Endometrial microvascular endothelial cells (primary cell): Measurements from ENCODE around the gene TLCD2. TPM values are rescaled to one million over a fixed set of nuclear protein-coding genes. Genes with fewer than 3 reads are reported as not detected.
"Not testable (repeated sequence)": the region's sequence is repeated elsewhere in the genome, so short reads cannot be mapped to it uniquely, and the experiment has no call there.

ENCODE experiments used
- in situ Hi-C: cut with HindIII; loops from 2 replicates; pipeline ENCODE4 v1.10.0; 2017; ENCODE audit warnings: low sequenced_read_pairs, low pct_unique_long_range_greater_than_20kb; ENCODE audit errors: inconsistent ontology term
- total RNA-seq: library from RNA; depleted of rRNA; stranded (reverse); fragments of >200 nt; gene quantifications from one replicate; pipeline ENCODE4 v1.2.3, GENCODE V29; 2015; ENCODE audit errors: inconsistent ontology term

The TLCD2 gene
- total RNA-seq, 1 donor from 2014 or later: 0.19 TPM

DNA sequence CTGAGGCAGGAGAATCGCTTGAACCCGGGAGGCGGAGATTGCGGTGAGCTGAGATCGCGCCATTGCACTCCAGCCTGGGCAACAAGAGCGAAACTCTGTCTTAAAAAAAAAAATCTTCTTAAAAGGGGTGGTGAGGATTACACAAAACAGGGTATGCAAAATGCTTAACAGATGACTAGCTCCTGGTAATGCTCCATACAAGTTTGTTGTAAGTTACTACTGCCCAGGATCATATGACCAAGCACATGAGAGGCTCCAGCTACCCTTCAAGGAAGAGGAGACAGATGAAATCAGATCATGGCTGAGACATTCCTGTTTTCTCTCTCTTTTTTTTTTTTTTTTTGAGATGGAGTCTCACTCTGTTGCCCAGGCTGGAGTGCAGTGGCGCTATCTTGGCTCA is 11.8 kb upstream of the TLCD2 start:
- in situ Hi-C loops: not testable (repeated sequence)

DNA sequence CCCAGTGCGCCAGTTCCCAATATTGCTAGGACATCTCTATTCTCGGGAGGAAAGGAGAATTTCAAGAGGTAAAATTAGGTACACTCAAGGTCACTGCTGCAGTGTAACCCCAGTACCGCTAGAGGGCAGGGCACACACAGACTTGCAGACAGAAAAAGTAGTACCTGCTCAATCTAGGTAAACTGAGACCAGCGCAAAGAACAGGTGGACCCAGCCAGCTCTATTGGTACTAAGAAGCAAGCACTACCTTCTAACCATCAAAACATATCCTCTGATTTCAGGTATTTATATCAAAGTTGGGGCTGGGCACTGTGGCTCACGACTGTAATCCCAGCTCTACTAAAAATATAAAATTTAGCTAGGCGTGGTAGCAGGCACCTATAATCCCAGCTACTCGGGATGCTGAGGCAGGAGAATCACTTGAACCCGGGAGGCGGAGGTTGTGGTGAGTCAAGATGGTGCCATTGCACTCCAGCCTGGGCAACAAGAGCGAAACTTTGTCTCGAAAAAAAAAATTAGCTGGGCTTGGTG is 10.7 kb upstream of the TLCD2 start:
- in situ Hi-C loops: no loop called here

DNA sequence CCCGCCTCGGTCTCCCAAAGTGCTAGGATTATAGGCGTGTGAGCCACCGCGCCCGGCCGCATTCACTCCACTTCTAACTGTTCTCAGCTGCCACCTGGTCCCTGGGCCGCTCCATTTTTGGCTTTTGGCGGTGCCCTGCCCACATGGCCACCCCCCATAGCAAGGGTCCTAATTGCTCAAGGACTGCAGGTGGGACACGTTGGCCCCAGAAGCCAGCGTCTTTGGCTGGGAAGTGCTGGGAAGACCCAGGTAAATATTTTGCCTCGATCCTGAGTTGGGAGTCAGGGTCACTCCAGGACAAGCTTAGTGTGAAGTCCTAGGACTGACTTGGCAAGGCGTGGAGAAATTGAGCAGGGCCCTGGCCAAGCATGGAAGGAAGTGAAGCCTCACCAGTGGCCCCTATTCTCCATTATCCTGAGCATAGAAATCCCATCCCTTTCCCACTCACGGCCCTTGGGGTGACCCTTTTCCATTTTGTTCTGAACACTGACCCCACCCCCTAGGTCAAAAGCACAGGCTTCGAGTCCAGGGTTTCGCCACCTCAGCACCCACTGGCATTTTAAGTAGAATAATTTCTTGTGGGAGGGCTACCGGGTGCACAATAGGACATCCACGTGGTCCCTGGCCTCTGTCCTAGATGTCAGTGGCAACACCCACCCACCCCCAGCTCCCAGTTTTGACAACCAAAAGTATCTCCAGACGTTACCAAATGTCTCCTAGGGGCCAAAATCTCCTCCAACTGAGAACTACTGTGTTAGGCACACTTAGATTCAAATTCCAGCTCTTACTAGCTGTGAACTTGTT is 8.4 kb upstream of the TLCD2 start:
- in situ Hi-C loops: no loop called here

DNA sequence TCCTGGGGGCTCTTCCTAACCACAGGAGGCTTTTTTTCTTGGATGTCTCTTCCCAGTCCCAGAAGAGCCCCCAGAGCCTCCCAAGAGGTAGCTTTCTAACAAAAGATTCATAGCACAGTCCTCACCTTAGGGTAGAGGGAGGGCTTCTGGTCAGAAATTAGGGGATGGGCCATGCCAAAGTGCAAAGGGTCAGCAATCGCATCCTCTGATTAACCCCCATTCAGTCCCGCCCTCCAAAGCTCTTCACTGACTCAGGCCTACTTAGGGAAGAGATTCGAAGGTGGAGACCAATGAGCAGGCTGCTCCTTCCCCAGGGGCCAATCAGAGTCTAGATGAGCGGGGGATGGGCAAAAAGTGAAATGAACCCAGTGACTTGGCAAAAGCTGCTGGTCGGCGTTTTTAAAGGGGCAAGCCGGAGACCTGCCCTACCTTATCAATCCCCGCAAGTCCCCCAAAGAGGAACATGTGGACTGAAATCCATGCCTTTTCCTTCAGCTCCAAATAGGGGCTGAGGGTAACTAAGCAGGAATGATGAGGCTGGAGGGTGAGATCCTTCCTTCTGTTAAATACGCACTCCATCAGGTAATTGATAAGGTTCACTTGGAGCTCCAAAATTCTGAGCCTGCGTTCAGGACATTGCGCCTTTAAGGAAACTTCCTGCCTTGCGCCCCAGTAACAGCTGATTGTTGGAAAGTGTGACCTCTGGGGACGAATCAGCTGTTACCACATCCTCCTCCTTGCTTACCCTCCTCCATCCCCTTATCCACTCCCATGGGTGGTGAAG is 6.9 kb upstream of the TLCD2 start:
- in situ Hi-C loops: no loop called here

DNA sequence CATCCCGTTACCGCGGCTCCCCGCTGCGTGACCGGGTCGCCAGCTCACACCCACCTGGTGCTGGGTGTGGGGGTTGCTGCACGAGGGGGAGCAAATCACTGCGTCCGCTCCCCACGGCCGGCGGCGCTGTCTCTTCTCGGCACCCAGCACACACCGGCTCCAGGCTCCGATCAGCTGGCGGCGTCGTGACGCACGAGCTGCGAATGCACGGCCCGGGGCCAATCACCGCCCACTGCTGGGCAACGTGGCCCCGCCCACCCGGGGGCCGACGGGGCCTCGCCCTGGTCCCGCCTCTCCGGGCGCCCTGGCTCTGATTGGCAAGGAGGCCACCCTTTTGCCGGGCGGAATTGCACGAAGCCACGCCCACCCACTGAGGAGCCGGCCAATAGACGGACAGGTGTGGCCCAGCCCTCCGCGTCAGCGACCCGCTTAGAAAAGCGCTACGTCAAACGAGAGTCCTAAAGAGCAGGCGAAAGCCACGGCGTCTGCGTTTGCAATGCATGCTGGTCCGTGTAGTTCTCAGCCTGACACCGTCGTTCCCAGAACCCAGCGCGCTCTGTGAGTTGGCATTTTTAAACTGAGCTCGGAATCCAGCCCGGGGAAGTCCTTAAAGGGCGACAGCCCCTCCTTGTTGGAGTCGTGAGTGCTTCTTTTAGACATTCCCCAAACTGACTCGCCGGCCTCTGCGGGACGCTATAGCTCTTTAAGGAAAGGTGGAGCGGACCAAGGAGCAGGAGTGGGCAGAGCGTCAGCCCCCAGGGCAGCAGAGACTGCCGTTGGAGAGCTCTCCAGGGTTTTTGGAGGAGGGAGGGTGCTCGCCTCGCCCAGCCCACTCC is 6.1 kb upstream of the TLCD2 start:
- in situ Hi-C loops: no loop called here

DNA sequence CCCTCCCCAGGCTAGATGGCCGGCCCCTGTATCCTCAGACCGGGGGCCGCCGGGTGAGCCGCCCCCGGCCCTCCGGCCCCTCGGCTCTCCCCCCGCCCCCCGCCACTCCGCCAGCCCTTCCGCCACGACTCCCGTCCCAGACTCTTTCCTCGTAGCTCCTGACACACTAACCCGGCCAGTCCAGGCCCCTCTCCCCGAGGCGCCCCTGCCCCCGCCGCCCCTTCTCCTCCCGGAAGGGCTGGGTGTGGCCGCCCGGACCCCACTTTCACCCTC is 5.6 kb upstream of the TLCD2 start:
- in situ Hi-C loops: no loop called here

DNA sequence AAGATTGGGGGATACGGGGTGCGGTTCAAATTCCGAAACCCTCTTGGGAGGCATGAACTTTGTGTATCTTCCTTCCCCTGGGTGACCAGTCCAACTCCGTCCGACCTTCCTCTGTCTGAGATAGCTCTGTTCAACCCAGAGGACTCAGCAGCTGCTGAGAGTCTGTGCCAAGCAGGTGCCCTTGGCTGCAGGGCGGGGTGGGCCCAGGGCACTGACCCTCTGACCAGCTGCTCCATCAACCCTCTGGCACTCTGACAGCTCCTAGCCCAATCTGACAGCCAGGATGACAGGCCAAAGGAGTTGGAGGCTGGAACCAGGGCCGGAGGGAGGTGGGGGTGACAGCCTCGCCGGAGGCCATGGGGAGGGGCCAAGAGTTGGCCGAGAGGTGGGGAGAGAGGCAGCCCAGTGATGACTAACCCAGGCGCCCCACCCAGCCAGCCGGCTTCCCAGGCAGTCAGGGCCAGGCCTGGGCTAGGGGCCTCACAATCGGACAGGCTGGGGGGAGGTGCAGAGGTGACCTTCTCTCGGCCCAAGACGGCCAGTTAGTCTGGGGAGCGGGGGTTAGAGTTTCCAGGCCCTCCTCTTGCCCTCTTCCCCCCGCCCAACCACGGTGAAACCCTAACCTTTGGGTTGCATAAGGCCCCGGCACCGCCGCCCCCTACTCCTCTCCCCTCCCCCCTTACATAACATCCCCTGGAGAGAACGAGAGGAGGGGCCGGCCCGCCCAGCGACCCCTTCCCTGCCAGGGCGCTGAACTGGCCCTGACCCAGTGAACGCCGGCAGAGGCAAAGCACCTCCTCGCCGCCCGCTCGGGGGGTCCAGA is 5.0 kb upstream of the TLCD2 start:
- in situ Hi-C loops: no loop called here

DNA sequence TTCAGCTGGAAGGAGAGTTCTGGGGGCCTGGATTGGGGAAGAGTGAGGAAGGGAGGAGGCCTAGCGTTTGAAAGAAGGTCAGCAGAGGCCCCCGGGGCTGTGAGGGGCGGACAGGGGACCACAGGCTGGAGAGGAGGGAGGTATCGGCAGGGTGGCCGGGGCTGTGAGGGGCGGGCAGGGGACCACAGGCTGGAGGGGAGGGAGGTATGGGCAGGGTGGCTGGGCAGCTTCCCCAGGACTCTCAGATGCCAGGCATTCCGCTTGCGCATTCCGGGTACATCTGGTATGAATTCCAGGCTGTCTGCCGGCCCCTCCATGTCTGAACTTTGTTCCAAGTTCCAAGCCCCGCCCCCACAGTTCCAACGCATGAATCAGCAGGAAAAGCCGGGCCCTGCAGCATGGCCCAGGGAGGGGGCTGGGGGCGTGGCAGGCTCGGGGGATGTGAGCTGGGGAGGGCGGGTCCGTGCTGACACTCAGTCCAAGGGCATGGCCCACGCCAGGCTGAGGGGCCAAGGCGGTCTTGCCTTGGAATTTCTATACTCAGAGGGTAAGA is 4.3 kb upstream of the TLCD2 start:
- in situ Hi-C loops: no loop called here

DNA sequence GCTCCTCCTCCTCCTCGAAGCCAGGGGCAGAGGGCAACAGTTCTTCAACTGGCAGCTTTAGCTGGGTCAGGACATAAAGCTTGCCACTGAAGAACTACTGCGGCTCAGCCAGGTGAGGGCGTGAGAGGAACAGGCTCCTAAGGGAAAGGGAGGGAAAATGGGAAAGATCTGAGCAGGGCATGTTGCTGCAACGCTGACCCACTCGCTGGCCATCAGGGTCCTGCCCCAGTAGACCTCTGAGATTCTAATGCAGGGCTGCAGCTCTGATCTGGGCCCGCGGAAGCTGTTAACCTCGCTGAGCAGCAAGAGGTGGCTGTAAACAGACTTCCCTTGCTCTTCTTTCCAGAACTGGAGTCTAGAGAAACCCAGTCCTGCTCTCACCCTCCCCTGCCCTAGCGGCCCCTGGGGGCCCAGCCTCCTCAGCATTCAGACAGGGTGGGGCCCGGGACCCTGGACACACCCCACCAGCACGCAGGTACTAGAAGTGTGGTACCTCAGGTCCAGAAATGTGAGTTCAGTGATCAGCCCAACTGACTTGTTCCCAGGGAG is 3.8 kb upstream of the TLCD2 start:
- in situ Hi-C loops: no loop called here

DNA sequence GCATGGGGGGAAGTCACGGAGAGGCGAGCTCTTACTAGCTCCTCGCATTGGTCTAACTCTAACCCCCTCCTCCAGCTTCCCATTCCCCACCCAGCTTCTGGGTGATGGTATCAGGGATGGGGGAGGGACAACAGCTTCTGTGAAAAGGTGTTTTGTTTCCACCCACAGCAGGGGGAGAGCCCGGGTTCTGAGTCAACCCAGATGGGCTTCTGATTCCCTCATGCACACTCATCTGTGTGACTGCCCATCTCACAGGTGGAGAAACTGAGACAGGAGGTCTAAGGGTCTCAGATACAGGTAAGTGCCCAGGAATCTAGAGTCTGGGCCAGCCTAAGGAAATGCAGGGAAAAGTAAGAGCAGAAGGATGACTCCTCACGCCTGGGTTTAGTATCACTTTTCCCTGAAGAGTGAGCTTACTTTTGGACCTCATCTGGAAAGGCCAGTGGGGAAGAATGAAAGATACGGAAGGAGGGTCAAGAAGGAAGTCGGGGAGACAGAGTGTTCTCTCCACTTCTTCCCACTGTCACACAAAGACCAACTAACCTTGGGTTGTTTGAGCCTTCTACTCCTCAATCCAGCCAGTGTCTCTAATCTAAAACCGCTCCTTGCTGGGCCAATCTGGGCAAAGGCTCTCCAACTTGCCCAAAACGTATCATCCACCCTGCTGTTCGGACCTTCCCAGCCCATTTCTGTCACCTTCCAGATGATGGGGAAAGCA is 3.1 kb upstream of the TLCD2 start:
- in situ Hi-C loops: no loop called here

DNA sequence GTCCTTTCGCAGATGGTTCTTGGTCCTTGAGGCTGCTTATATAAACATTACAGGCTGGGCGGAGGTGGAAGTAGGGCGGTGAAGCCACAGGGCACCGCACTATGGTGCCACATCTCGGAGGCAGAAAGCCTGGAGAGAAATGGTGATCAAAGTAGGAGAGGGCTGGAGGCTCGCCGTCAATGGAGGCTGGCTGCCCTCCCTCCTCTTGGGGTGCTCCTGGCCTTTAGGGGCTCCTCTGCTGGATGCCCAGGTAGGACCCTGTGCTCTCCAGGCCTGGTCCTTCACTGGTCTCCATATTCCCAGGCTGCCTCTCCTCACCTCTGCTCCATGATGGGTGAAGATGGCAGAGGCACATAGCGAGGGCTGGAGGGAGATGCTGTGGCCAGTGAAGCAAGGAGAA is 2.1 kb upstream of the TLCD2 start:
- in situ Hi-C loops: no loop called here

DNA sequence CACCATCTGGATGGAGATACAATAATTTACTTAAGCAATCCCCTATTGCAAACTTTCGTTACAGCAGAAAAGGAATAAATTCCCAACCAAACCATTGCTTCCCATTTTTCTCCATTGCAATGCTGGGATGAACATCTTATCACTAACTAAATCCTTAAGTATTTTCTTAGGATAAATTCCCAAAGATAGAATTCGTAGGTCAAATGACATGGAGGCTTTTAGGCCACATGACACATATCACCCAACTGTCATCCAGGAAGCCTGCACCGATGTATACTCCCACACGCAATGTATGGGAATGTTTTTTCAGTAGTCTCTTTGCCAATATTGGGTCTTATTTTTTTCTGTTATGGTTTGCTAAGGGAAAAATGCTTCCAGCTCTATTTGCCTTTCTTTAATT is 1.6 kb upstream of the TLCD2 start:
- in situ Hi-C loops: no loop called here

DNA sequence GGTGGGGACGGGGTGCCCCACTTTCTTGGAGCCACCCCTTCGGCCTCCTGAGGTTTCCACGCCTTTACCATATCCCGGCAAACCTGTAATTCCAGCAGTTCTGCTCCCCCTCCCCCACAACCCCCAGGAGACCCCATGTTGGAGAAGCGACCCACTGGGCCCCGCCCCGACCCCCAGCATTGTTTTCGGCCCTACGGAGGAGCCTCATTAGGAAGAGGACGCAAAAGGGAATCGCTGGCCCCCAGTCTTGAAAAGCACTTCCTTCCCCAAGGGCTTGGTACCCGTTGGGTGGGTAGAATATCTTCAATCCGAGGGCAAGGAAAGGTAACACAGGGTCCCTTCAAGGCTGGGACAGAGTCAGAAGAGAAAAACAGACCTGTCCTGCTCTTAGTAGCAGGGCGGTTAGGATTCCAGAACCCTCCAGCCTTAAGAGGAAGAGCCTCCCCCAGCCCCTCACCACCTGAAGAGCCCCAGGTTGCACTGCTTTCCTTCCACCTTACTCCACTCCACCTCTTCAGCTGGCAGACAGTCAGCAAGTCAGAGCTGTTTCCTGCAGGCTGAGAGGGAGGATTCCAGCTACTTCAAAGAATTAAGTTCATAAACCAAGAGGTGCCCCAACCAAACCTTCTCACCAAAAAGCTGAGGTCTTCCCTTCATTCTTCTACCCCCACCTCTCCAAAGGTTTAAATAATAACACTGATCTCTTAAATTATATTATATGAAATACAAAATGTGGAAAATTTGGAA is 803 bp upstream of the TLCD2 start:
- in situ Hi-C loops: no loop called here

DNA sequence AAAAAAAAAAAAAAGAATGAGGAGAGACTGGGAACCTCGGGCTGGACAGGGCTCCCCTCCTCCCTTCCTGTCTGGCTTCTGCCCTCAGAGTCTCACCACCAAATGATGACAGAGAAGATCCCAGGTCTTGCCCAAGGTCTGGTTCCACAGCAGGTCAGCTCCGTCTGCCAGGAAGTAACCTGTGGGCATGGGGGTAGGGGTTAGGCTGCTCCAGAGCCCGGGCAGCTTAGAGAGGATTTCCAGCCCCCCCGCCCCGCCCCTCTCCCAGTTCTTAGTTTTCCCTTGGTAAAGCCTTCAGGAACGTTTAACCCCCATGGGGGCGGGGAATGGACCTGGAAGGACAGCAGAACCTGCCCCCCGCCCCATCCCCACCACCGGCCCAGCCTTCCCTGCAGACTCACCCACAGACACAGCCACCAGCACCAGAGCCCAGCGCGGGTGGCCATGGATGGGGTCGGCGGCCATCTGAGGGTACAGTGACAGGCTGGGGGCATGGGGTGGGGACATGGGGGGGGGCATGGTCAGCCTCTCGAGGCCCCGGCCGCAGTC is 700 bp downstream of the TLCD2 start:
- in situ Hi-C loops: no loop called here

DNA sequence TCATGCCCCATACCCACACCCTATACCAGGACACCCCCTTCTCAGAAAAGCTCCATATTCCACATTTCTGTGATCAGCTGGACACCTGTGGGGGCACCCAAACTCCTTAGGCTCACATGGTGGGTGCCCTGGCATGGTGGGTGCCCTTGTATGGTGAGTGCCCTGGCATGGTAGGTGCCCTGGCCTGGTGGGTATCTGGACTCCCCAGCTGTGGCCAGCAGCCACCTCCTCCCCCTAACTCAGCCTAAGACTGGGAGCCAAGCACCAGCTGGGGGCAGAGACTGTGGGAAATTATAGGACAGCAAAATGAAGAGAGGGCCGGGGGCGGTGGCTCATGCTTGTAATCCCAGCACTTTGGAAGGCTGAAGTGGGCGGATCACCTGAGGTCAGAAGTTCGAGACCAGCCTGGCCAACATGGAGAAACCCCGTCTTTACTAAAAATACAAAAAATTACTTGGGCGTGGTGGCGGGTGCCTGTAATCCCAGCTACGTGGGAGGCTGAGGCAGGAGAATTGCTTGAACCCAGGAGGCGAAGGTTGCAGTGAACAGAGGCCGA is 1.3 kb downstream of the TLCD2 start:
- in situ Hi-C loops: not testable (repeated sequence)

DNA sequence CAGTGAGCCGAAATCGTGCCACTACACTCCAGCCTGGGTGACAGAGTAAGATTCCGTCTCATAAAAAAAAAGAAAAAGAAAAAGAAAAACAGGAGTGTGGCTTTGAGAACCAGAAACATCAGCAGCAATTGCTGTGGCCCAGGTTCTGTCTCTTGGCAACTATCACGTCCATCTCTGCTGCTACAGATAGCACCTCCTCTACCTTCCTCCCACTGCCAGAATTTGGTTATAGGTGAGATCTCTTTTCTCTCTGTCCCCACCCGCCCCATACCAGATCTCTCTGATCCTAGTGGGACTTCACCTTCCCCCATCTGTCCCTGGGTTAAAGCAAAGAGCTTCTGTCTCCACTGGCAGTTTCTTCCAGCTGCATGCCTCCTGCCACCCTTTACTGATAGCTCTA is 3.1 kb downstream of the TLCD2 start:
- in situ Hi-C loops: no loop called here
